ENCODE measurements around the gene RABGGTA. TPM values are rescaled to one million over a fixed set of nuclear protein-coding genes. Genes with fewer than 3 reads are reported as not detected.

Gene RABGGTA
- total RNA-seq, 1 experiment from 2014 or later: 25.6 TPM

DNA sequence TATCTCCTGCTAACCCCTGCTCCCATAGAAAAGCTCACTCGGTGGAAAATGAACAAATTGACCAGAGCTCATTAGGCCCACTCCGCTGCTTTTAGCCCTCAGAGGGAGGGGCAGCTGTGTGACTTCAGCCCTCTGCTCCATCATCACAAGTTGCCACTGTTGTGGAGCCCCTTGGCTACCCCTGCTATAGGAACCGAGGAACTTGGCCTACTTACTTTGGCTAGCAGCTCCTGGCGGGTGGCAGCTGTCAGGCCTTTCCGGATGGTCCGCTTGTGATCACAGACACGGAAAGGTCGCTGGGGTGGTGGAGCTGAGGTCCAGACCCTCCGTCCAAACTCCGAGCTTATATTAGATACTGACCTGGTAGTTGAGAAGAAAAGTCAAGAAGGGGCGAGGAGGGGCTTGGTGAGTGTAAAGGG is 35.8 kb upstream of the RABGGTA start:
- Histone ChIP-seq H3K18ac (ENCODE audit: insufficient read length, low read depth, low read length) (no peak overlapping the region), H3K27ac (ENCODE audit: insufficient read length, low read depth, low read length) (no peak overlapping the region), H4K91ac (ENCODE audit: insufficient read length, low read depth, low read length) (no peak overlapping the region), H2BK12ac (ENCODE audit: insufficient read length, low read depth, low read length) (no peak overlapping the region), H4K20me1 (ENCODE audit: control insufficient read depth, insufficient read depth, insufficient read length) (no peaks in the 10 kb centered on the region), H3K4ac (ENCODE audit: low read depth, low read length) (no peak overlapping the region), H3K4me1 (ENCODE audit: insufficient read depth, low read length) (no peaks in the 10 kb centered on the region), H3K79me2 (ENCODE audit: insufficient read depth, low read length) (no peaks in the 10 kb centered on the region), H2BK15ac (ENCODE audit: low read depth, low read length) (no peak overlapping the region), H3K27me3 (ENCODE audit: insufficient read depth, low read length) (no peaks in the 10 kb centered on the region), H4K5ac (ENCODE audit: insufficient read length, low read depth, low read length) (no peak overlapping the region), H2BK5ac (ENCODE audit: insufficient read length, low read length) (no peak overlapping the region), H3K4me2 (ENCODE audit: insufficient read depth, insufficient read length, low read length) (no peak overlapping the region), H3K14ac (ENCODE audit: insufficient read depth, low read length) (no peak overlapping the region), H2BK120ac (ENCODE audit: low read depth, low read length, poor library complexity, severe bottlenecking) (no peak overlapping the region), H2AFZ (ENCODE audit: low read length) (no peak overlapping the region), H2BK20ac (ENCODE audit: low read depth, low read length, poor library complexity, severe bottlenecking) (no peak overlapping the region), H3K23ac (ENCODE audit: insufficient read length, low read depth, low read length) (no peak overlapping the region), H2AK5ac (ENCODE audit: insufficient read length, low read length) (no peak overlapping the region), H3K9ac (ENCODE audit: extremely low read depth, insufficient read length, low read length) (no peak overlapping the region), H3T11ph (ENCODE audit: low read length) (no peak overlapping the region), H3K23me2 (ENCODE audit: insufficient read length, low read depth, low read length, poor library complexity, severe bottlenecking) (no peaks in the 10 kb centered on the region), H3K79me1 (ENCODE audit: insufficient read depth, low read depth, low read length, poor library complexity, severe bottlenecking) (no peaks in the 10 kb centered on the region), H4K8ac (replicated peaks; ENCODE audit: insufficient read length, low read depth, low read length) (no peak overlapping the region), H3K56ac (ENCODE audit: insufficient read length, low read depth, low read length) (no peak overlapping the region), H3K9me3 (ENCODE audit: control insufficient read depth, low read depth, low read length) (no peaks in the 10 kb centered on the region)
- Mint-ChIP-seq H3K27ac (peak overlapping the region in 1 of 3 experiments; percentile 25; a peak in 1 of 7 replicates), H3K4me3 (no peak overlapping the region), H3K27me3 (ENCODE audit: low read depth) (no peaks in the 10 kb centered on the region), H3K4me1 (peaks cover 5 to 6% of the 10 kb centered on the region in 2 experiments; a peak in 3 of 4 replicates), H3K36me3 (ENCODE audit: insufficient read depth in 1 of 3, low read depth in 3 of 3) (peaks cover 33 to 73% (median 57%) of the 10 kb centered on the region in 3 experiments), H3K9me3 (no peaks in the 10 kb centered on the region)
- DNase-seq: no peak
- TF ChIP-seq CTCF (conservative IDR thresholded peaks at IDR 0.05): no peak
- no CpG with 5 or more reads among the region's 11 CpGs for WGBS (ENCODE audit: extremely low coverage, insufficient read length, low lambda C conversion rate)

Data from H9 (cell line).